Fibroblast of mammary gland (primary cell): Measurements from ENCODE around the gene CREB3.

Experiments used
- DNase-seq: peaks from one replicate; pipeline ENCODE4 v3.0.0-alpha.2; 2010; ENCODE audit warnings: low read depth
- H3K4me3 ChIP-seq: 2 replicates; pipeline ENCODE4 v1.5.1; 2011; ENCODE audit warnings: low read depth, mild to moderate bottlenecking, low read length, moderate library complexity; ENCODE audit not compliant: control insufficient read depth
- TF ChIP-seq, protein P1 (sequence below): conservative IDR thresholded peaks from 2 replicates; pipeline ENCODE4 v1.5.1; 2011; ENCODE audit warnings: low read depth, low read length, inconsistent platforms; ENCODE audit not compliant: control insufficient read depth, insufficient read depth

The CREB3 gene

DNA sequence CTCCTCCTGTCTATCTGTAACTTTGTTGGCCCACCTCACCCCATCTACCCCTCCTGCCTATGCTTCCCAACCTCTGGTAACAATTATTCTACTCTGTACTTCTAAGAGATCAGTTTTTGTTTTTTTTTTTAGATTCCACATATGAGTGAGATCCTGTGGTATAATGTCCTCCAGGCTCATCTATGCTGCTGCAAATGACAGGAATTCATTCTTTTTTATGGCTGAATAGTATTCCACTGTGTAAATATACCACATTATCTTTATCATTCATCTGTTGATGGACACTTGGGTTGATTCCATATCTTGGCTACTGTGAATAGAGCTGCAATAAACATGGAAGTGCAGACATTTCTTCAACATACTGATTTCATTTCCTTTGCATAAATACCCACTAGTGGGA lies 51.0 kb downstream of the CREB3 start:
- DNase-seq, result no peak
- no peak overlapping the region for H3K4me3 ChIP-seq
- TF ChIP-seq, protein P1, sequence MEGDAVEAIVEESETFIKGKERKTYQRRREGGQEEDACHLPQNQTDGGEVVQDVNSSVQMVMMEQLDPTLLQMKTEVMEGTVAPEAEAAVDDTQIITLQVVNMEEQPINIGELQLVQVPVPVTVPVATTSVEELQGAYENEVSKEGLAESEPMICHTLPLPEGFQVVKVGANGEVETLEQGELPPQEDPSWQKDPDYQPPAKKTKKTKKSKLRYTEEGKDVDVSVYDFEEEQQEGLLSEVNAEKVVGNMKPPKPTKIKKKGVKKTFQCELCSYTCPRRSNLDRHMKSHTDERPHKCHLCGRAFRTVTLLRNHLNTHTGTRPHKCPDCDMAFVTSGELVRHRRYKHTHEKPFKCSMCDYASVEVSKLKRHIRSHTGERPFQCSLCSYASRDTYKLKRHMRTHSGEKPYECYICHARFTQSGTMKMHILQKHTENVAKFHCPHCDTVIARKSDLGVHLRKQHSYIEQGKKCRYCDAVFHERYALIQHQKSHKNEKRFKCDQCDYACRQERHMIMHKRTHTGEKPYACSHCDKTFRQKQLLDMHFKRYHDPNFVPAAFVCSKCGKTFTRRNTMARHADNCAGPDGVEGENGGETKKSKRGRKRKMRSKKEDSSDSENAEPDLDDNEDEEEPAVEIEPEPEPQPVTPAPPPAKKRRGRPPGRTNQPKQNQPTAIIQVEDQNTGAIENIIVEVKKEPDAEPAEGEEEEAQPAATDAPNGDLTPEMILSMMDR, result no peak
